Measurements from ENCODE around the gene ZBTB34.

DNA sequence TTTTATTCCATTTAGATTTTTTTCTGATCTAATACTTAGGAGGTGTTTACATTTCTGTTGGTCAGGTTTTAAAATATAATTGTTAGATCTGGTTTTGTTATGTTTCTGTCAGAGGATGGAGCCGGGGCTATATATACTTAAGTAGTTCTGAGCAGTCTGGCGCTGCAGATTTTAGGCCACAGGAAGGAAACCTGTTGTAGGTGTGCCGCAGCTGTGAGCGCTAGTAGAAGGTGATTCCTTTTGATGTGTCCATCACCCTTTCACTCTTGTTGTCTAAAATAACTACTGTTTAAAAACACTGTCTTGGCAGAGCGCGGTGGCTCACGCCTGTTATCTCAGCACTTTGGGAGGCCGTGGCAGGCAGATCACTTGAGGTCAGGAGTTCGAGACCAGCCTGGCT lies 17.0 kb downstream of the ZBTB34 start:
- no peak for TF ChIP-seq POLR2A (IDR thresholded peaks at IDR 0.05; ENCODE audit: low read depth, low read length)
- no peak for TF ChIP-seq TAF1 (IDR thresholded peaks at IDR 0.05; ENCODE audit: low read depth, low read length)
- no peak for TF ChIP-seq POLR2AphosphoS5 (IDR thresholded peaks at IDR 0.05; ENCODE audit: low read depth, low read length)
- no peak for TF ChIP-seq POU2F2 (IDR thresholded peaks at IDR 0.05; ENCODE audit: low read depth, low read length)
- TF ChIP-seq PAX5 (IDR thresholded peaks at IDR 0.05; ENCODE audit: insufficient read depth, low read length, severe bottlenecking): no peak

All from GM12891 (cell line).